Dedifferentiated amniotic fluid mesenchymal stem cell (primary cell): ENCODE data around the gene CWC22.
"Not testable (repeated sequence)": the region's sequence is repeated elsewhere in the genome, so short reads cannot be mapped to it uniquely, and the experiment has no call there.

ENCODE experiments used
- DNase-seq: peaks from one replicate; pipeline ENCODE4 v3.0.0-alpha.2; 2016; ENCODE audit errors: extremely low spot score

CWC22 gene

GRCh38 chr2:179951680-179952079 is 55.4 kb downstream of the CWC22 start:
- no peak for DNase-seq

GRCh38 chr2:179950391-179950790 is 56.7 kb downstream of the CWC22 start:
- DNase-seq = no peak

- no peak for DNase-seq
Observed at GRCh38 chr2:179949438-179949837, 57.7 kb downstream of the CWC22 start.

GRCh38 chr2:179948058-179948457 is 59.0 kb downstream of the CWC22 start:
- no peak for DNase-seq

DNA sequence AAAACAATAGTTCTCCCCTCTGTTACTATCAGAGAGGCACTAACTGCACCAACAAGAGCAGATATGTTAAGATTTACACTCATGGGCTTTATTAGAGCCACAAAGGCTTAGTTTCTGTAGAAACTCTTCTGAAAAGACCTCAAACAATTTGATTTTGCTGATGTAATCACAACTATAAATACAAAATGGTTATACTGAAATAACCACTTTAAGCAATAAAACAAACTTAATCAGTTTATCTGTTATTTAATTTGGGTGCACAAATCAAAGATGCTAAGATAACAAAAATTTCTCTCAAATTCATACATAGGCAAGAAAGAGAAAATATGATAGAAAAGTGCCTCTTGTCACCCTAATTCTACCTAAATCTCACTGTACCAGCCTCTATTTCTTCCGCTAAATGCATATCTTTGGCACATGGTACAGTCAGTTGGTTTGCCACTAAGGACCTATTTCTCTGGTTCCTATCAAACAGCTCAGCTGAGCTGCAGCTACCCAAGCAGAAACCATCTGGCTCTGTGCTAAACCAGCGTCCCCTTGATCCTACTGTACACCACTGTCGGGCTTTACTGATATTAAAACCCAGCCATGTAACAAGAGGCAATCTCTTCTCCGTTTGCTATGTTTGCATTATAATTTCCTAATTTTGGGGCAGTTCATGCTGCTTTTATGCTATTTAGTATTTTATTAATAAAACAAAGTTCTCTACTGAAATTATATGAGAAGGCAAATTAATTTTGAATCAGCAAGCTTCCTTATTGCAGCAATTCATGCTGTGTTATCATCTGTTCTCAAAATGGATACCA is 60.1 kb downstream of the CWC22 start:
- no peak for DNase-seq

DNA sequence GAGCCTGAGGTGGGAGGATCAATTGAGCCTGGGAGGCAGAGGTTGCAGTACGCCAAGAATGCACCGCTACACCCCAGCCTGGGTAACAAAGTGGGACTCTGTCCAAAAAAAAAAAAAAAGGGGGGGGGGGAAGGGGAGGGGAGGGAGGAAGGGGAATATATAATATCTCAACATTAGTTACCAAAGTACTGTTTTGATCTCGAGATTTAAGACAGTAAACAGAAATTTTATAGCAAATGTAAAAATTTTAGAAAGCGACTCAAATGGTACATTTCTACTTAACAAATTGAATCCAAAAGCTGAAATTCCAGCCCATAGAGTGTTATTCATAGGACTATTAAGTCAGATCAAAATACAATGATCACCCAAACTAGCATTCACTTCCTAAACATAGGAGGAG is 60.8 kb downstream of the CWC22 start:
- DNase-seq = no peak

DNA sequence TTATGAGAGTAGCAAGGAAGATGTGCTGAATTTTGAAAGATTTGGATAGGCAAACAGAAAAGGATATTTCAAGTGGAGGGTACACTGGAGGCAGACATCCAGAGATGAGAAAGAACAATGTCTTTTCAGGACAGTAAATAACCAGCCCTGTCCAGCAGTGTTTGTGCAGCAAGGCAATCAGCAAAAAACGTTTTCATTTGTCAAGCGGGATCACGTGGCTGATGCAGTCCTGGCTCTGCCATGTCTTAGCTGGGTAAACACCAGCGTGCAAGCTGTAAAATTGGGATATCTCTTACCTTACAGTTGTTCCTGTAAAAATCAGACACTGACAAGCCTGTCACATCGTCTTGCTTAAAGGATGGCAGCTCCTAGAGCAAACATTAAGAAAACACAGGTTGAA is 67.8 kb downstream of the CWC22 start:
- DNase-seq = no peak

- no peak for DNase-seq
Observed at GRCh38 chr2:179938026-179938425, 69.1 kb downstream of the CWC22 start.

DNA sequence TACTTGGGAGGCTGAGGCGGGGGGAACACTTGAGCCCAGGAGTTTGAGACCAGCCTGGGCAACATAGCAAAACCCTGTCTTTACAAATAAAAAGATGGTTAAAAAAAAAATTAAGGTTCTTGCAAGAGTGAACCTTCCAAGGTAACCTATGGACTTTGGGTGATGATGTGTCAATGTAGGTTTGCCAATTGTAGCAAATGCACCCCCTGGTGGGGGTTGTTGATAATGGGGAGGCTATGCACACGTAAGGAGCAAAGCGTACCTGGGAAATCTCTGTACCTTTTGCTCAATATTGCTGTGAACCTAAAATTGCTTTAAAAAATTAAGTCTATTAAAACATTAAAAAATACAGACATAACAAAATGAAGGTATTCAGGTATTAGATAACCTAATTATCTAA is 70.4 kb downstream of the CWC22 start:
- DNase-seq = no peak

DNA sequence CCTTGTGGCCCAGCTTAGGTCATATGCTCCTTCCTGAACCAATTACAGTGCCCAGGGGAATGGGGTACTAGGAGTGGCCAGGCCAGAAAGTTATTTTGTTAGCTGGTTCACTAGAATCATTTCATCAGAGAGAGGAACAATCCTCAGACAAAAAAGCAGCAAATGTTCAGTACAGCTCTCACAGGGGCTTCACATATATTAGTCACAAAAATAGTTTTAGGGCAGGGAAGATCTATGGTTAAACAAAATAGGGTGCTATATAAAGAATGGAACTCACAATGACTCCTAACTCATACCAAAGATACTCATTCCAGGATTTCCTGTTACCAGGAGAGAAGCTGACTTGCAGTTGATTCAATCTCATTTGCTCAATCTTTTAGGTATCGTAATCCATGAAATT is 71.0 kb downstream of the CWC22 start:
- no peak for DNase-seq

- DNase-seq = no peak
Observed at GRCh38 chr2:179932786-179933185, 74.3 kb downstream of the CWC22 start.

- no peak for DNase-seq
Observed at GRCh38 chr2:179931502-179931901, 75.6 kb downstream of the CWC22 start.

GRCh38 chr2:179929997-179930396 is 77.1 kb downstream of the CWC22 start:
- not testable (repeated sequence) for DNase-seq

DNA sequence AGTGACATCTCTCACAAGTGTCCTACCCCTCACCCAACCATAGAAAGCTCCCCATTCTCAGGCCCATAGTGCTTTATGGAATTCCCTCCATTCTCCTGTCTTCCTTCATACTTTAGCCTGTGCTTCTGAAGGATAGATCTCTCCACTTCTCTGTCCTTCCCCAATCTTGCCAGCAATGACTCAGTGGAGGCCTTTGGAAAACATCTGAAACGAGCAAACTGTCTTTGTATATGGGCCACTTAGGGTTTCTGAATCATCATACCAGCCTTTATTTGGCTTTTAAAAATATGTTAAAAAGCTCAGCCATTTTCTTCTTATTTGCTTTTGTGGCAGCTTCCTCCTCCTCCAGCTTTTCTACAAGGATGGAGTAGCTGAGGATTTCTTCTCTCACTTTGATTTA is 80.1 kb downstream of the CWC22 start:
- DNase-seq = no peak

DNA sequence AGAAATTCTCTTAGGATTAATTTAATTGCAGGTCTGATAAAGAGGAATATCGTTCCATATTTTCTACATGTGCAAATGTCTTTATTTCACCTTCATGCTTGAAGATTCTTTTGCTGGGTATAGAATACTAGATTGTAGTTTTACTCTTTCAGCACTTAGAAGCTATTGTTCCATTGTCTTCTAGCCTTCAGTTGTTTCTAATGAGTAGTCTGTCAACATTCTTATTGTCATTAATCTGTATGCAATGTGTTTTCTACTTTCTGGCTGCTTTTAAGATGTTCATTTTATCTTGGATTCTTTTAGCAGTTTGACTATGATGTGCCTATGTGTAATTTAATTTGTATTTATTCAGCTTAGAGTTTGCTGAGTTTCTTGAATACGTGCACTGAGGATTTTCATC is 81.4 kb downstream of the CWC22 start:
- no peak for DNase-seq

DNA sequence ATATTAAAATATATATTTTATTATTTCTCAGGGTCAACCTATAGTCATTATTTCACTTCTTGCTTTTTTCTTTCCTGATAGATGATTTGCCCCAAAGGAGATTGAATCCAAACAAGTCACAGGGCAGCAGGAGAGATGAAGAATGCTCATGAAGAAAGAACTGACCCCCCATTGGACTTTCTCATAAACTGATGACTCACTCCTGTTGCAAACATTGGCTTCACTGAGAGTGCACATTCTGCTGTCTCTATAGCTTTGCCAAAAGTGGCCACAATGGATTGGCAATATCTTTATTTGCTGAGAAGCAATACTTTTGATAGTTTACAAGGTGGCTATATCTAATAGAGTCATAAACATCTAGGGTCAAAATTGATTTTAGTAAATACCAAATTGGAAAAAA is 89.8 kb downstream of the CWC22 start:
- no peak for DNase-seq

DNA sequence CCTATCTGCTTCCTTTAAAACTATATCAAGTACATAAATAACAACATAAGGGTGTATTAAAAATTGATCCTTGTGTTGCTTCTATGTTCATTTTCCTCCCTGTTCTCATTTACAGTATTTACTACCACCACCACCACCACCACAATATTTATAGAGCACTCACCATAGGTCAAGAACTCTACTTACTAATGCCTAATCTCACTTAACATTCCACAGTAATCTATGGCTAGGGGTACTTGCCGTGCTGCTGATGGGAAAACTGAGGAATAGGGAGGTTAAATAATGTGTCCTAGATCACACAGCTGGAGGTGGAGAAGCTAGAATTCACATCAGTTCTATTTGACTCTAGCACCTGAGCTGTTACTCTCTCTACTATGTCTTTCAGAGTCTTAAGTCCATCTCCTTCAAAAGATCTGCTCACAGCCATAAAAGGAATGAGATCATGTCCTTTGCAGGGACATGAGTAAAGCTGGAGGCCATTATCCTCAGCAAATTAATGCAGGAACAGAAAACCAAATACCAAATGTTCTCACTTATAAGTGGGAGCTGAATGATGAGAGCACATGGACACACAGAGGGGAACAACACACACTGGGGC is 91.6 kb downstream of the CWC22 start:
- DNase-seq = no peak

DNA sequence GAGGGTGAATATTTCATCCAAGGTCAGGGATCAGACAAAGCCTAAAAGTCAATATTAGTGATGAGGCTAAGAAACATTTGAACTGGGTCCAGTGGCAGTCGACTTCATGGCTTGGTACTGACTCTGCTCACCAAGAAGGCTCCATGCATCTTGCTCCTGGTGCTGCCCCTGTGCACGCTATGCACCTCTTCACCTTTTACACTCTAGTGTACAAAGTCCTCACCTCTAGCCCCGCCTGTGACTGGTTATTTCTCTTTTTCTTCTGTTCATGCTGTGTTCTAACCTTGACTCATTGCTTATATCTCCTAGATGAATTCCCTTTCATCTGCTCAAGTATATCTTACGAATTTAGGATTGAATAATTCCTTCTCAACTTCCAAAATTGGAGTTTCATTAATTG is 93.3 kb downstream of the CWC22 start:
- DNase-seq = no peak

DNA sequence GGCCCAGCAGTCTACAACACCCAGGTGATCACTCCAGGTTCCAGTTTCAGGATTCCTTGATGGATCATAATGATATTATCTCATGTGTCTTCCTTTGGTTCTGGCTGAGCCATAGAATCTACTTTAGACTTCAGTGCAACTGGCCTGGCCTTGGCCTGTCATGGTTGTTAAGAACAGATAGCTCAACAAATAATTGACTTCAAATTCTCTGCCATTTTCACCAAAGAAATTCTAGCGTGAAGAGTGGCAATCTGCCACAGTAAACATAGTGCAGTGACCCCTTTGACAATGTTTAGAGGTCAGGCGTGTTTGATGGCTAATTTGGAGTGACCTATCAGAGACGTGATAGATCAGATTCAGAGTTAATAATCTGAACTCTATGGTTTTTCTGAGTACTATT is 95.5 kb downstream of the CWC22 start:
- no peak for DNase-seq

- no peak for DNase-seq
Observed at GRCh38 chr2:179910735-179911113, 96.4 kb downstream of the CWC22 start.

DNA sequence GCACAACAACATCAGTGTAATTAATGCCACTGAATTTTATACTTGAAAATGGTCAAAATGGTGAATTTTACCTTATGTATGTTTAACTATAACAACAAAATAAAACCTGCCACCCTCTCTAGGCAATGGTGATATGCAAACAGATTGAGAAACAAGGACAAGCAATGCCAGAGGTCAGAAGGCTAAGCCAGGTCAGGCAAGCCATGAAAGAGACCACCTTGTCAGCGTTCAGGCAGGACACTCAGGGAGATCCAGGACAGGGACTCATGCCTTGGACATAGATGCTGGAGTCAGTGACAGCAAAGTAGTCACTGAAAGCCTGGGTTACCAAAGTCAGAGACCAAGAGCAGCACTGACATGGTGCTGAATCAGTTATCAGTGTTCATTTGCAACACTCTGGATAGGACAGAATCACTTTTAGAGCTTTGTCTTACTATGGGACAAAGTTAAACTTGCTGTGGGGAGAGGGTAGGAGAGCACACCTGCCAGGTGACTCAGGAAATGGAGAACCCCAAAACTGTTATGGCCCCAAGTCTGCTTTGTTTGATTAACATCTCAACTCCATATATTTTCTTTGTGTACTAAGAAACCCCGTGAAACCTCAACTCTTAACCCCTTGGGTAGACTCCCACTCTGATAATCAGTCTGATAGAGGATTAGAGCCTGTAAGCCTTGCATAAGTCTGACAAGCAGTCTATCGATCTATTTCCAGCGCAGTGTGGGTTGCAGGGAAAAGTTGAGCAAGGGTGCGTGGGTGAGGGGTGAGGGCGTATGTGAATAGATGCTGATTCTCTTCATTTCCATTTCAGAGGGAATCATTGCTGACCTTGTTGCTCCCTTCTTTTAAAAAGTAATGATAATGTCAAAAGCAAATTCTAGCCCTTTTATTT is 97.0 kb downstream of the CWC22 start:
- DNase-seq = no peak

DNA sequence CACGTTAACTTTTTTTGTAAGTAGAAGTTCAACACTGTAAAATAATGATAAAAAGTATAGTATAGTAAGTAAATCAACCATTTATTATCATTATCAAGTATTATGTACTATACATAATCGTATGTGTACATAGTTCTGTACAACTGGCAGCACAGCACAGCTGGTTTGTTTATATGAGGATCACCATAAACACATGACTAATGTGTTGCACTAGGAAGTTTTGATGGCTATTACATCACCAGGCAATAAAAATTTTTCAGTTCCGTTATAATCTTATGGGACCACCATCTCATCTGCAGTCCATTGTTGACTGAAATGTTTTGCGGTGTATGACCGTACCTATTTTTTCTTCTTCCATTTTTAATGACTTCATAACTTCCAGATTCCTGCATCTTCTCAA is 106.4 kb downstream of the CWC22 start:
- no peak for DNase-seq

DNA sequence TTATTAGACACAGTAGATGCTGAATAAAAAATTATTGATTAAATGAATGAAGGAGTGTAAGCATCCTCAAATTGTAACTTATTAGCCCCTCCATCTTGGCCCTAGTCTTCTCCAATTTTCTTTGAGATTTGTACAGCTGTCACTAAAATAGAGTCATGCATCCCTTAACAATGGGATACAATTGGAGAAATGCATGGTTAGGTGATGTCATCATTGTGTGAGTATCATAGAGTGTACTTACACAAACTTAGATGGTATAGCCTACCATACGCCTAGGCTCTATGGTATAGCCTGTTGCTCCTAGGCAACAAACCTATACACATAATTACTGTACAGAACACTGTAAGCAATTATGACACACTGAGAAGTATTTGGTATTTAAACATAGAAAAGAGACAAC is 107.4 kb downstream of the CWC22 start:
- no peak for DNase-seq
